BLaER1 treated with 17β-estradiol and CSF1 and Interleukin-3, amounts not matched to agents 10 nM and 100 nM (cell line): Measurements from ENCODE around the gene ZNF746.

Experiments used
- H3K27ac ChIP-seq, 11 experiments: shearing (Covaris generic); formaldehyde crosslinking; 2 replicates each; pipeline ENCODE4 v1.8.1; 2022
- H3K27me3 ChIP-seq, 11 experiments: shearing (Covaris generic); formaldehyde crosslinking; 2 replicates each; pipeline ENCODE4 v1.8.1; 2022
- H3K36me3 ChIP-seq, 11 experiments: shearing (Covaris generic); formaldehyde crosslinking; 2 replicates each; pipeline ENCODE4 v1.8.1; 2022
- H3K4me1 ChIP-seq, 10 experiments: shearing (Covaris generic); formaldehyde crosslinking; 2 replicates each; pipeline ENCODE4 v1.8.1; 2022
- H3K4me2 ChIP-seq, 11 experiments: shearing (Covaris generic); formaldehyde crosslinking; 2 replicates each; pipeline ENCODE4 v1.8.1; 2022
- H3K4me3 ChIP-seq, 10 experiments: shearing (Covaris generic); formaldehyde crosslinking; 2 replicates each; pipeline ENCODE4 v1.8.1; 2022
- H3K9ac ChIP-seq, 11 experiments: shearing (Covaris generic); formaldehyde crosslinking; 2 replicates each; pipeline ENCODE4 v1.8.1; 2022
- H3K9me3 ChIP-seq, 11 experiments: shearing (Covaris generic); formaldehyde crosslinking; replicated peaks in 1 of 11; 2 replicates each; pipeline ENCODE4 v1.8.1; 2022
- H4K20me1 ChIP-seq, 11 experiments: shearing (Covaris generic); formaldehyde crosslinking; 2 replicates each; pipeline ENCODE4 v1.8.1; 2022
- Cebpa-rat ChIP-seq, 11 experiments: shearing (Covaris generic); IDR thresholded peaks; 2 replicates each; pipeline ENCODE4 v1.8.1; 2022

Gene ZNF746

DNA sequence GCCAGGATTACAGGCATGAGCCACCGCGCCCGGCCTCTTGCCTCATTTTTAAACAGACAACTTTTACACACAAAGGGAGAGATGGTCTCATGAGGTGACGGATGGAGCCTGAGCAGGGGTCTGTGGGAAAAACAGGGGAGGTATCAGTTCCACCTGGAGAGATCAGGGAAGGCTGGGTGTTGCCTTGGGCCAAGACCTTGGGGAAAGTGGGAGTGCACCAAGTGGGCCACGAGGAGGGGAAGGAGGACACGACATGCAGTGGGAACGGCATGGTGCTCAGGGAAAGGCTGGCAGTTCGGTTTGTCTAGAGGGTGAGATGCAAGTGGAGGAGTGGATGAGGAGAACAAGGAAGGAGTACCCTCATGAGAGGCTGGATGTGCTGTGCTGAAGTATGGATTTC, 27.8 kb downstream of the ZNF746 start:
- Histone ChIP-seq H3K9ac (no peak overlapping the region), H3K4me2 (no peak overlapping the region), H3K4me3 (no peak overlapping the region), H4K20me1 (peaks cover 0 to 36% (median 22%) of the 10 kb centered on the region in 11 experiments; a peak in 17 of 22 replicates), H3K9me3 (peaks cover 12 to 32% (median 24%) of the 10 kb centered on the region in 11 experiments), H3K27ac (no peak overlapping the region), H3K36me3 (peaks cover 37 to 49% (median 40%) of the 10 kb centered on the region in 11 experiments), H3K27me3 (no peaks in the 10 kb centered on the region), H3K4me1 (no peaks in the 10 kb centered on the region)
- TF ChIP-seq Cebpa-rat (IDR thresholded peaks at IDR 0.05), result no peak

DNA sequence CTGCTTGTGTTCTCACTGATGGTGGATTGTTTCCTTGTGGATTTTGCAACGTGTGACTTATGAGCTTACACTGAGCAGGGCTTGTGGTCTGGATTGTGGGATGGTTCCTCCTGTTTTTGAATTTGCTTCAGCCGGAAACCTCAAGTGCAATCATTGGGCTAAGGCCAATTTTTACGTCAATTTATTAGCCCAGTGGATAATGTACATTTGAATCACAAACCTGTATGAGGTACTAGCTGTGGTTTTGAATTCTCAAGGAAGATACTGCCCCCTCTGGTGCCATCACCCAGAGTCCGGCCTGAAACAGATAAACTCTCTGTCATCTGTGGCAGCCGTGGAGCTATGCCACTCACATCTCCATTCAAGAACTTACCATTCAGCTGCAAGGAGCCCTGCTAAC, 29.4 kb downstream of the ZNF746 start:
- Histone ChIP-seq H3K4me3 (no peak overlapping the region), H3K9ac (no peak overlapping the region), H3K4me2 (no peak overlapping the region), H3K4me1 (no peaks in the 10 kb centered on the region), H3K9me3 (peaks cover 12 to 31% (median 24%) of the 10 kb centered on the region in 11 experiments), H3K27ac (no peak overlapping the region), H3K36me3 (peaks cover 21 to 33% (median 24%) of the 10 kb centered on the region in 11 experiments), H3K27me3 (no peaks in the 10 kb centered on the region), H4K20me1 (peaks cover 0 to 20% (median 6%) of the 10 kb centered on the region in 11 experiments; a peak in 14 of 22 replicates)
- TF ChIP-seq Cebpa-rat (IDR thresholded peaks at IDR 0.05), result no peak

DNA sequence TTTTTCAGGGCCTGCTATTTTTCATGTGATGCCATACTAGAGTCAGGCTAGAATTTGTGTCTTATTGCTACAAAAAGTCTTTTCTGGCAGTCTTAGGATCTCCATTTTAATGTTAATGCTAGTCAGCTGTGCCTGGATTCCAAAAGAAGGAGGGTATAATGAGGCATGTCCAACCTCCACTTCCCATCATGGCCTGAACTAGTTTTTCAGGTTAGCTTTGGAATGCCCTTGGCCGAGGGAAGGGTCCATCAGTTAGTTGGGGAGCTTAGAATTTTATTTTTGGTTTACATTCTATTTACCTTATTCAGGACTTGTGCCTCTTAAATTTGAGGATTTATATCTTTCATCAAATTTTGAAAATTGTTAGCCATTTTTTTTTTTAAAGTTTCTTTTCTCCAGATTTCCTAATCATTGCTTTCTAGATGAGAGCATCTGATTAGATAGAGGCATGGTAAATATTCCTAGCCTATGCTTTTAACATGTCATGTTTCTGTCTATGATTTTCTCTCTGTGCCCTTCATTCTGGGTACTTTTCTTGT, 30.2 kb downstream of the ZNF746 start:
- Histone ChIP-seq H3K9me3 (peaks cover 12 to 31% (median 24%) of the 10 kb centered on the region in 11 experiments), H3K27me3 (no peaks in the 10 kb centered on the region), H3K4me1 (no peaks in the 10 kb centered on the region), H3K4me2 (no peak overlapping the region), H3K27ac (no peak overlapping the region), H3K4me3 (no peak overlapping the region), H3K9ac (no peak overlapping the region), H4K20me1 (peaks cover 0 to 12% (median 0%) of the 10 kb centered on the region in 11 experiments; a peak in 1 of 22 replicates), H3K36me3 (peaks cover 12 to 25% (median 16%) of the 10 kb centered on the region in 11 experiments)
- TF ChIP-seq Cebpa-rat (IDR thresholded peaks at IDR 0.05), result no peak

DNA sequence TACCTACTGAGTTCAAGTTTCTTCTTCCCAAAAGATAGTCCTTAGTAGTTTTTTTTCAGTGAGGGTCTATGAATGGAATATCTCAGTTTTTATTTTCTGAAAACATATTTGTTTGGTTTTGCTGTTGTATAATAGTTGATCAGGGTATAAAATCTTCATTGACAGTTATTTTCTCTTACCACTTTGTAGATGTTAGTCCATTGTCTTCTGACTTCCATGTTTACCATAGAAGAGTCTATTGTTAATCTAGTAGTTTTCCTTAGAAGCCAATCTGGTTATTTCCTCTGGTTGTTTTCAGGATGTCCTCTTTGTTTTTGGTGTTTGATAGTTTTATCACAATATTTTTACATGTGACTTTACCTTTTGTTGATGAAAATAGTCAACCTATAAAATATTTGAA, 31.2 kb downstream of the ZNF746 start:
- Histone ChIP-seq H4K20me1 (0 out of 22 replicates have a peak, but pooled peaks cover 0 to 2% (median 0%) of the 10 kb centered on the region in 11 experiments), H3K9me3 (peaks cover 12 to 28% (median 22%) of the 10 kb centered on the region in 11 experiments), H3K27me3 (no peaks in the 10 kb centered on the region), H3K9ac (no peak overlapping the region), H3K36me3 (peaks cover 2 to 14% (median 6%) of the 10 kb centered on the region in 11 experiments; a peak in 21 of 22 replicates), H3K4me3 (no peak overlapping the region), H3K27ac (no peak overlapping the region), H3K4me1 (peaks cover 0 to 4% (median 1%) of the 10 kb centered on the region in 10 experiments; a peak in 10 of 20 replicates), H3K4me2 (no peak overlapping the region)
- no peak for TF ChIP-seq Cebpa-rat (IDR thresholded peaks at IDR 0.05)

DNA sequence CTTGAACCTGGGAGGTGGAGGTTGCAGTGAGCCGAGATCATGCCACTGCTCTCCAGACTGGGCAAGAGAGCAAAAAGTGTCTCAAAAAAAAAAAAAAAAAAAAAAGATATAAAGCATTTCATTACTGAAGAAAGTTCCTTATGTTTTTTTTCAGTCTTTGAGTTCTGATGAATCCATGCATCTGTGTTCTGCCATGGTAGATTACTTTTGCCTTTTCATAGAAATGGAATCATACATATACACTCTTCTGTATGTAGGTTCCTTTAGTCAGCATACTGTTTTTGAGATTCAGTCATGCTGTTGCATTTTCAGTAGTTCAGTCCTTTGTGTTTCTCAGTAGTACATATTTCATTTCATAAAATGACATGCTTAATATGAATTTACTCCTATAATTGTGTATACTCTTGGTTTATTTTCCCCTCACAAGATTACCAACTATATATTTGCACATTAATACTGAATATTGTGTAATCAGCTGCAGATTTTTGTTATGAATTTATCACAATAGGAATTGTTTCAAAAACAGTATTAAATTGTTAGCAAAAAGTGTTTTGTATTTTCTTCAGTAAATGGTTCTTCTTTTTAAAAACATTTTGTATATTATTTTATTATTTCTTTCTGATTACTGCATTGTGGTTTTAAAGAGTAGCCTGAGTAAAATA, 34.0 kb downstream of the ZNF746 start:
- H3K4me2 ChIP-seq, result no peak overlapping the region
- no peak for TF ChIP-seq Cebpa-rat (IDR thresholded peaks at IDR 0.05)
- H3K36me3 ChIP-seq, result no peaks in the 10 kb centered on the region
- peaks cover 0 to 11% (median 9%) of the 10 kb centered on the region in 11 experiments; a peak in 15 of 22 replicates for H4K20me1 ChIP-seq
- H3K4me1 ChIP-seq, result peaks cover 9 to 19% (median 16%) of the 10 kb centered on the region in 10 experiments
- H3K27me3 ChIP-seq, result no peaks in the 10 kb centered on the region
- no peak overlapping the region for H3K9ac ChIP-seq
- H3K4me3 ChIP-seq, result no peak overlapping the region
- peaks cover 12 to 28% (median 19%) of the 10 kb centered on the region in 11 experiments for H3K9me3 ChIP-seq
- H3K27ac ChIP-seq, result no peak overlapping the region

DNA sequence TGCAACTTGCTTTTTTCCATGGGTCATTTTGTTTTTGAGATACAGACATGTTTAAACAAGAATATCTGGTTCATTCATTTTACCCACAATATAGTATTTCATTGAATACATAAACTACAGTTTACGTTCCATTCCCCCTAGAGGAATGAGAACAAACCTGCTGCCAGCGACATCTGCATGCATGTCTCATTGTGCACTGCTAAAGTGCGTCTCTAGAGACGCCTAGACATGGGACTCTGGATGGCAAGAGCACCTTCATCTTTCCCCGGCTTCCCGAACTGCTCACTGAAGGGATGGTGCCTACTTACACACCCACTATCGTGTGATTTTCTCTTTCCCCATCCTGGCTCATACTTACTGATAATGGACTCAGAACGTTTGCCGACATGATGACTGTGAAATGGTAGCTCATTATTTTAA, 35.5 kb downstream of the ZNF746 start:
- no peaks in the 10 kb centered on the region for H3K27me3 ChIP-seq
- H3K4me2 ChIP-seq, result no peak overlapping the region
- H3K36me3 ChIP-seq, result peaks cover 0 to 10% (median 1%) of the 10 kb centered on the region in 11 experiments; a peak in 13 of 22 replicates
- H3K4me3 ChIP-seq, result no peak overlapping the region
- H4K20me1 ChIP-seq, result peaks cover 6 to 26% (median 23%) of the 10 kb centered on the region in 11 experiments; a peak in 19 of 22 replicates
- H3K9ac ChIP-seq, result no peak overlapping the region
- no peak overlapping the region for H3K27ac ChIP-seq
- peaks cover 8 to 17% (median 13%) of the 10 kb centered on the region in 11 experiments for H3K9me3 ChIP-seq
- H3K4me1 ChIP-seq, result peaks cover 19 to 29% (median 26%) of the 10 kb centered on the region in 10 experiments
- no peak for TF ChIP-seq Cebpa-rat (IDR thresholded peaks at IDR 0.05)

DNA sequence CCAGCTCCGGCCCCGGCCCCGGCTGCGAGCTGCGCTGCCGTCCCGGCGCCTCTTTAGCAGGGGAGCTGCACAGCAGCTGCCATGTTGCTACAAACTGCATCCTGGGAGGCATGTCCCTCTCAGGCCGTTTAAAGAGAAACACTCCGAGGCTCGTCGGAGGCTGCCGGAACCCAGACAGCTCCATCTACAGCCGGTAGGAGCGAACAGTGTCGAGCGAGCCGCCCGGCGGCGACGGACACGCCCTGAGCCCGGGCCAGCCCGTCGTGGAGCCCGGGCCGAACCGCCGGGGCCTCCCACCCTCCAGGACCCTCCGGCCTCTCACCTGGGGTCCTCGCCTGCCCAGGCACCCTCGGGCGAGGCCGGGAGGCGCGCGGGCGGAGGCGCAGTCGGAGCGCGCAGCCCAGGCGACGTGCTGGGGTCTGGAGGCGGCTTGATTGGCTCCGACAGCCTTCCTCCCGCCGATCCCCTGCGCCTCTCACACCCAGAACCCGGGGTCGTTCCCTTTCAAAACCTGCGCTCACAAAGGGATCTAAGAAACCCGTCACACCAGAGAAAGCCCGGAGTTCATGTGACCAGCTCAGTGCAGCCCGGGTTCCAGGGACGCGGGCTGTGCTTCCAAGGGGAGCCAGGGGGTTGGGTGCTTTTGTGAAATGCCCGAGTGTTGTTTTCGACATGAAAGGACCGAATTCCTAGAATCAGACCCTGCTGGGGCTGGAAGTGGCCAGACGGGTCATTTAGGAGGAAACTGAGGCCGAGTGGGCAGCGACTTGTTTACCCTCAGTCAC, 36.9 kb downstream of the ZNF746 start, which contains the start of gene ZNF777:
Gene ZNF777, minus strand, starts transcription at position 570 of the 785 bp plus-strand sequence. CDS start 5,040 bp downstream, outside the sequence.
- Histone ChIP-seq H3K27ac (peak within 1 kb of the TSS; percentile 76 to 90 (median 85)), H3K4me1 (peaks cover 19 to 32% (median 28%) of the 10 kb centered on the region in 10 experiments), H4K20me1 (peaks cover 10 to 41% (median 38%) of the 10 kb centered on the region in 11 experiments; a peak in 20 of 22 replicates), H3K4me3 (peak within 1 kb of the TSS; percentile 70 to 91 (median 86)), H3K27me3 (no peaks in the 10 kb centered on the region), H3K4me2 (peak within 1 kb of the TSS; percentile 76 to 96 (median 89)), H3K9me3 (peaks cover 0 to 4% (median 0%) of the 10 kb centered on the region in 11 experiments; a peak in 6 of 22 replicates), H3K9ac (peak within 1 kb of the TSS; percentile 82 to 96 (median 91)), H3K36me3 (peaks cover 13 to 25% (median 15%) of the 10 kb centered on the region in 11 experiments)
- TF ChIP-seq Cebpa-rat (IDR thresholded peaks at IDR 0.05), result no peak

DNA sequence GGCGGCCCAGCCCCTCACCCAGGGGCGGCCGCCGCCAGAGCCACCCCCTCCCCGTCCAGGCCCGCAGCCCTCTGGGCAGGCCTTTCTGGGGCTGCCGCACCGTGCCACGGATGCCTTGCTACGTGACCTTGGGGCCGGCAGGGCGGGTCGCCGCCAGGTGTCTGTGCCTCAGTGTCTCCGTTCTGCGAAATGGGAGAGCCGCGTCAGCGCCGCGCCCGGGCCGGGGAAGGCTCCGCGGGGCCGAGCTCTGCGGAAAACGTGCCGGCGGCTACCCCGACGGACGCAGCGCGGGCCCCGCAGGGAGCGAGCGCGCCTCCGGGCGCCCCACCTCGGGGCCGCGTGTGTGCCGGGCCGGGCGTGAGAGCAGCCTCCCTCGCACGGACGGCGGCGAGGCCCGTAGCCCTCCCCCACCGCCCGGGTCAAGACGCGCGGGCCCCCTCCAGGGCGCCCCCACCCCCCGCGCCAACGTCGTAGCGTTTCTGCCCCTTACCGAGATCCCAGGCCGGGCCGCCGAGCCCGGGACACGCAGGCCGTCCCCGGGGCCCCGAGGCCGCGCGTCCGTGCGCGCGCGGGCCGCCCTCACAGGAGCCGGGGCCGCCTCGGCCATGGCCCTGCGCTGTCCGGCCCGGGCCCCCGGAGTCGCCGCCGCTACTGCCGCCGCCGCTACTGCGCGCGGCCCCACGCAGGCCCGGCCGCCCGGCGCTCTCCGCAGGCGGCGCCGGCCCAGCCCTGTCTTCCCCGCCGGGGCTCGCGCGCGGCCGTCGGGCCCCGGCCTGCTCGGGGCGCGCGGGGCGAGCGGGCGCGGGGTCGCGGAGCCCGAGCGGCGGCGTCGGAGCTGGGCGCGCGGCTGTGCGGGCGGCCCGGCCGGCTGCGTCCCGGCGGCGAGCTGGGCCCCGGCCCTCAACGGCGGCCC, 37.8 kb downstream of the ZNF746 start:
- peak overlapping the region; percentile 70 to 91 (median 86) for H3K4me3 ChIP-seq
- peaks cover 19 to 32% (median 28%) of the 10 kb centered on the region in 10 experiments for H3K4me1 ChIP-seq
- peaks cover 10 to 49% (median 41%) of the 10 kb centered on the region in 11 experiments; a peak in 20 of 22 replicates for H4K20me1 ChIP-seq
- H3K9ac ChIP-seq, result peak overlapping the region; percentile 82 to 96 (median 91)
- peaks cover 22 to 34% (median 24%) of the 10 kb centered on the region in 11 experiments for H3K36me3 ChIP-seq
- no peaks in the 10 kb centered on the region for H3K9me3 ChIP-seq
- no peak for TF ChIP-seq Cebpa-rat (IDR thresholded peaks at IDR 0.05)
- peak overlapping the region; percentile 76 to 96 (median 89) for H3K4me2 ChIP-seq
- no peaks in the 10 kb centered on the region for H3K27me3 ChIP-seq
- H3K27ac ChIP-seq, result peak overlapping the region; percentile 76 to 90 (median 85)
